ENCODE data around the gene DEXI.
"Not testable (repeated sequence)": the region's sequence is repeated elsewhere in the genome, so short reads cannot be mapped to it uniquely, and the experiment has no call there.

Gene DEXI

GRCh38 chr16:10929097-10929496 is 13.2 kb downstream of the DEXI start:
- DNase-seq (ENCODE audit: extremely low read depth in 1 of 2, low read depth in 1 of 2): not testable (repeated sequence)

DNA sequence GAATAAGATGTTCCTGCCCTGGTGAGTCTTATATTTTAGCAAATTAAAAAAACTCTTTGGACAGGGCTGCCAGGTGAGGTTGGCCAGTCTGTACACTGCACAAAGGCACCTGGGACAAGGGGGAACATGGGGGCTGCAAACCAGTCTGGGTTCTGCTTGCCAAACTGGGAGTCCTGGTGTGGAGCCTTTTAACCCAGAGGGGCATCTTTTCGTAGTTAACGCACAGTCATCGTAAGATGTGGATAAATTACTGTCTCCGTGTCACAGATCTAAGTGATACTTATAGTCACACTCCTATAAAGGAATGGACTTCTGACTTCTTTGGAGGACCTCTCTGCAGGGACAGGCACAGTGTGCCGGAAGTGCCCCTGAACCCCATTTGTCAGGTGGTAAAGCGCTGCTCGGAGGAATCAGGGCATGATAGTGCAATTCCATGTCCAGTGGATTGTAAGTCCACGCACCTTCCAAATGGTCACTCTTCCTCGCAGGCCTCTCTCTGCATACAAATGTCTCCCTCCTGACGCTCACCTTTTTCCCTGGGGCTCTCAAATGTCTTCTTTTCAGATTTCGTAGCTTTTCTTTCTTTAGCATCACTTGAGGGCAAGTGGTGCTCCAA is 14.7 kb downstream of the DEXI start:
- no peak for DNase-seq (ENCODE audit: extremely low read depth in 1 of 2, low read depth in 1 of 2)

- no peak for DNase-seq (ENCODE audit: extremely low read depth in 1 of 2, low read depth in 1 of 2)
Observed at GRCh38 chr16:10926867-10927266, 15.4 kb downstream of the DEXI start.

- DNase-seq (ENCODE audit: extremely low read depth in 1 of 2, low read depth in 1 of 2): no peak
Observed at GRCh38 chr16:10926094-10926493, 16.2 kb downstream of the DEXI start.

GRCh38 chr16:10925285-10925684 is 17.0 kb downstream of the DEXI start:
- not testable (repeated sequence) for DNase-seq (ENCODE audit: extremely low read depth in 1 of 2, low read depth in 1 of 2)

- no peak for DNase-seq (ENCODE audit: extremely low read depth in 1 of 2, low read depth in 1 of 2)
Observed at GRCh38 chr16:10923650-10924214, 18.5 kb downstream of the DEXI start.

DNA sequence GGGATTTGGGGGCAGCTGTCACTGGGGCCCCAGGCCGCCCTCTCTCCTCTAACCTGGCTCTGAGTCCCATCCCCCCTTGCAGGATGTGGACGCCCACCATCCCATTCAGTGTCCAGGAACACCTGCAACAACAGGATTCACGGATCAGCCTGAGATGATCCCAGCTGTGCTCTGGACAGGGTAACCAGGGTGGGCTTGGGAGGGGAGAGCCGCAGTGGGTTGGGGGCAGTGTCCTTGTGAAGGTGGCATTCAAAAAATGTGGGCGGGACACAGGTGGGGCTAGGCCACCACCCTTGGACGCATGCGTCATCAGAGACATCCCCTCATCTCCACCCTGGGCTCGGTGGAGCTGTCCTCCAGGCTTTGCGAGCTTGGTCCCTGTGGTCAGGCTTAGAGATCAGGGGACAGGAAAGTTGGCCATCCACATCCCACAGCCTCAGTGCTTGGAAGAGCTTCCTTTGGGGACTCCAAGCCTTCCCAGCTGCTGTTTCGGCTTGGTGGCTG is 19.1 kb downstream of the DEXI start:
- no peak for DNase-seq (ENCODE audit: extremely low read depth in 1 of 2, low read depth in 1 of 2)

- DNase-seq (ENCODE audit: extremely low read depth in 1 of 2, low read depth in 1 of 2): no peak
Observed at GRCh38 chr16:10922328-10923145, 19.7 kb downstream of the DEXI start.

GRCh38 chr16:10921536-10922327 is 20.5 kb downstream of the DEXI start:
- DNase-seq (ENCODE audit: extremely low read depth in 1 of 2, low read depth in 1 of 2): no peak

GRCh38 chr16:10920726-10921427 is 21.4 kb downstream of the DEXI start:
- DNase-seq (ENCODE audit: extremely low read depth in 1 of 2, low read depth in 1 of 2): no peak

DNA sequence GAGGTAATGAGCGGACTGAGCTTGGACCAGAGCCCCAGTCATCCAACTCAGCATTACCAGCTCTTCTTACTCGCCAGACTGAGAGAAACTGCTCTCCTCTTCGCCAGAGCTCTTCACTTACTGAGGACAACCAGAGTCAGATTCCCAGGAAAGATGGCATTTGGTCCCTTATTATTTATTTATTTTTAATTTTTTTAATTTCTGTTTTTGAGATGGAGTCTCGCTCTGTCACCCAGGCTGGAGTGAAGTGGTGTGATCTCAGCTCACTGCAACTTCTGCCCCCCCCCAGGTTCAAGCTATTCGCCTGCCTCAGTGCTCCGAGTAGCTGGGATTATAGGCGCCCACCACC is 23.3 kb downstream of the DEXI start:
- DNase-seq (ENCODE audit: extremely low read depth in 1 of 2, low read depth in 1 of 2): no peak

- peak; percentile 57 to 81 for DNase-seq (ENCODE audit: extremely low read depth in 1 of 2, low read depth in 1 of 2)
Observed at GRCh38 chr16:10918294-10919002, 23.8 kb downstream of the DEXI start.

DNA sequence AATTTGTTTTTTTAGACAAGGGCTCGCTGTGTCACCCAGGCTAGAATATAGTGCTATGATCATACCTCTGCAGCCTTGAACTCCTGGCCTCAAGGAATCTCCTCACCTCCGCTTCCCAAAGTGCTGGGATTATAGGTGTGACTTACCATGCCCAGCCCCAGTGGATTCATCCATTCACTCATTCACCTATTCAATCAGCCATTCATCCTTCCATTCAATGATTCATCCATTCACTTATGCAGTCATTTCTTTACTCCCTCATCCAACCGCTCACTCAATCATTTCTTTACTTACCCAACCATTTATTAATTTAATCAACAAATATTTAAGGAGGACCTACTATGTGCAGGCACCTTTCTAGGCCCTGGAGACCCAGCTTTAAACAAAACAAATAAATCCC is 25.7 kb downstream of the DEXI start:
- no peak for DNase-seq (ENCODE audit: extremely low read depth in 1 of 2, low read depth in 1 of 2)

DNA sequence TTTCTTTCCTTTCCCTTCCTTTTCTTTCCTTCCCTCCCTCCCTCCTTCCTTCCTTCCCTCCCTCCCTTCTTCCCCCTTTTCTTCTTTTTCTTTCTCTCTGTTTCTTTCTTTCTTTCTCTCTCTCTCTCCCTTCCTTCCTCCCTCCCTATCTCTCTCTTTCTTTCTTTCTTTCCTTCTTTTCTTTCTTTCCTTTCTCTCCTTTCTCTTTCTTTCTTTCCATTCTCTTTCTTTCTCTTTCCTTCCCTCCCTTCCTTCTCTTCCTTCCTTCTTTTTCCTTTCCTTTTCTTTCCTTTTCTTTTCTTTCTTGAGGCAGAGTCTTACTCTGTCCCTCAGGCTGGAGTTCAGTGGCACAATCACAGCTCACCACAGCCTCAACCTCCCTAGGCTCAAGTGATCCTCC is 31.0 kb downstream of the DEXI start:
- no peak for DNase-seq (ENCODE audit: extremely low read depth in 1 of 2, low read depth in 1 of 2)

DNA sequence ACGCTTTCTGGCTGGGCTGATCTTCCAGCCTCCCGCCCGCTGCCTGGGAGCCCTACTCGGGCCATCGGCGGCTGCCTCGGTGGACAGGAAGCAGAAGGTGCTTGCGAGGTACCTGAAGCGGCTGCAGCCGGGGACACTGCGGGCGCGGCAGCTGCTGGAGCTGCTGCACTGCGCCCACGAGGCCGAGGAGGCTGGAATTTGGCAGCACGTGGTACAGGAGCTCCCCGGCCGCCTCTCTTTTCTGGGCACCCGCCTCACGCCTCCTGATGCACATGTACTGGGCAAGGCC is 34.6 kb downstream of the DEXI start:
- DNase-seq (ENCODE audit: extremely low read depth in 1 of 2, low read depth in 1 of 2): no peak

GRCh38 chr16:10906914-10907756 is 35.1 kb downstream of the DEXI start:
- DNase-seq (ENCODE audit: extremely low read depth in 1 of 2, low read depth in 1 of 2): no peak

DNA sequence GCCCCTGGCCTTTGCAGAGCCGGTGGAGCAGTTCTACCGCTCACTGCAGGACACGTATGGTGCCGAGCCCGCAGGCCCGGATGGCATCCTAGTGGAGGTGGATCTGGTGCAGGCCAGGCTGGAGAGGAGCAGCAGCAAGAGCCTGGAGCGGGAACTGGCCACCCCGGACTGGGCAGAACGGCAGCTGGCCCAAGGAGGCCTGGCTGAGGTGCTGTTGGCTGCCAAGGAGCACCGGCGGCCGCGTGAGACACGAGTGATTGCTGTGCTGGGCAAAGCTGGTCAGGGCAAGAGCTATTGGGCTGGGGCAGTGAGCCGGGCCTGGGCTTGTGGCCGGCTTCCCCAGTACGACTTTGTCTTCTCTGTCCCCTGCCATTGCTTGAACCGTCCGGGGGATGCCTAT is 35.8 kb downstream of the DEXI start:
- no peak for DNase-seq (ENCODE audit: extremely low read depth in 1 of 2, low read depth in 1 of 2)

- DNase-seq (ENCODE audit: extremely low read depth in 1 of 2, low read depth in 1 of 2): no peak
Observed at GRCh38 chr16:10902999-10903398, 39.3 kb downstream of the DEXI start.

GRCh38 chr16:10897134-10897533 is 45.1 kb downstream of the DEXI start:
- DNase-seq (ENCODE audit: extremely low read depth in 1 of 2, low read depth in 1 of 2): no peak

Measured in stimulated activated CD8-positive, alpha-beta memory T cell treated with anti-CD3 and anti-CD28 coated beads, Interleukin-7, amount 100 ng/mL, for 48 hours (primary cell).